Measurements from ENCODE around the gene KCNMB2. TPM values are rescaled to one million over a fixed set of nuclear protein-coding genes. Genes with fewer than 3 reads are reported as not detected.
"Not testable (repeated sequence)": the region's sequence is repeated elsewhere in the genome, so short reads cannot be mapped to it uniquely, and the experiment has no call there.

KCNMB2 gene
- total RNA-seq, 2 donors from 2014 or later = not detected

GRCh38 chr3:178527981-178528380, 8.3 kb upstream of the KCNMB2 start:
- H3K4me1 Mint-ChIP-seq = no peaks in the 10 kb centered on the region
- DNase-seq (no peak), ATAC-seq (no peak)
- no peaks in the 10 kb centered on the region for H3K36me3 Mint-ChIP-seq (ENCODE audit: low read depth)
- H3K27ac Mint-ChIP-seq = no peak overlapping the region
- no peaks in the 10 kb centered on the region for H3K9me3 ChIP-seq (ENCODE audit: control insufficient read depth, low read length, poor library complexity, severe bottlenecking)
- H3K4me3 Mint-ChIP-seq = no peak overlapping the region
- H3K27me3 Mint-ChIP-seq = peaks cover 17% of the 10 kb centered on the region

GRCh38 chr3:178529606-178530225, 6.5 kb upstream of the KCNMB2 start:
- Mint-ChIP-seq H3K27me3 (peaks cover 32% of the 10 kb centered on the region), H3K4me3 (no peak overlapping the region), H3K4me1 (no peaks in the 10 kb centered on the region), H3K36me3 (ENCODE audit: low read depth) (peaks cover 3% of the 10 kb centered on the region), H3K27ac (no peak overlapping the region)
- no peaks in the 10 kb centered on the region for H3K9me3 ChIP-seq (ENCODE audit: control insufficient read depth, low read length, poor library complexity, severe bottlenecking)
- no peak for DNase-seq
- ATAC-seq = no peak

- peaks cover 3% of the 10 kb centered on the region for H3K36me3 Mint-ChIP-seq (ENCODE audit: low read depth)
- no peaks in the 10 kb centered on the region for H3K9me3 ChIP-seq (ENCODE audit: control insufficient read depth, low read length, poor library complexity, severe bottlenecking)
- ATAC-seq (no peak), DNase-seq (no peak)
- H3K27me3 Mint-ChIP-seq = peaks cover 55% of the 10 kb centered on the region
- peaks cover 6% of the 10 kb centered on the region for H3K4me1 Mint-ChIP-seq
- no peak overlapping the region for H3K4me3 Mint-ChIP-seq
- H3K27ac Mint-ChIP-seq = no peak overlapping the region
These were observed 3.8 kb upstream of the KCNMB2 start for GRCh38 chr3:178532476-178532875.

GRCh38 chr3:178537122-178537705, 978 bp downstream of the KCNMB2 start:
- H3K9me3 ChIP-seq (ENCODE audit: control insufficient read depth, low read length, poor library complexity, severe bottlenecking) = no peaks in the 10 kb centered on the region
- Mint-ChIP-seq H3K4me1 (peaks cover 6% of the 10 kb centered on the region), H3K27ac (no peak overlapping the region), H3K36me3 (ENCODE audit: low read depth) (peaks cover 3% of the 10 kb centered on the region), H3K27me3 (peaks cover 76% of the 10 kb centered on the region), H3K4me3 (no peak overlapping the region)
- DNase-seq (no peak), ATAC-seq (no peak)

GRCh38 chr3:178538056-178538455, 1.8 kb downstream of the KCNMB2 start:
- Mint-ChIP-seq H3K27ac (no peak overlapping the region), H3K27me3 (peaks cover 70% of the 10 kb centered on the region), H3K4me3 (no peak overlapping the region), H3K4me1 (peaks cover 6% of the 10 kb centered on the region), H3K36me3 (ENCODE audit: low read depth) (peaks cover 3% of the 10 kb centered on the region)
- DNase-seq = no peak
- no peak for ATAC-seq
- H3K9me3 ChIP-seq (ENCODE audit: control insufficient read depth, low read length, poor library complexity, severe bottlenecking) = no peaks in the 10 kb centered on the region

GRCh38 chr3:178540184-178540583, 3.9 kb downstream of the KCNMB2 start:
- H3K4me1 Mint-ChIP-seq = peaks cover 6% of the 10 kb centered on the region
- no peaks in the 10 kb centered on the region for H3K9me3 ChIP-seq (ENCODE audit: control insufficient read depth, low read length, poor library complexity, severe bottlenecking)
- DNase-seq = no peak
- no peak overlapping the region for H3K4me3 Mint-ChIP-seq
- no peak for ATAC-seq
- no peak overlapping the region for H3K27ac Mint-ChIP-seq
- no peaks in the 10 kb centered on the region for H3K36me3 Mint-ChIP-seq (ENCODE audit: low read depth)
- H3K27me3 Mint-ChIP-seq = peaks cover 67% of the 10 kb centered on the region

GRCh38 chr3:178545337-178545736, 9.1 kb downstream of the KCNMB2 start:
- Mint-ChIP-seq H3K4me3 (no peak overlapping the region), H3K27me3 (peaks cover 32% of the 10 kb centered on the region), H3K36me3 (ENCODE audit: low read depth) (no peaks in the 10 kb centered on the region), H3K27ac (no peak overlapping the region), H3K4me1 (no peaks in the 10 kb centered on the region)
- no peak for ATAC-seq
- H3K9me3 ChIP-seq (ENCODE audit: control insufficient read depth, low read length, poor library complexity, severe bottlenecking) = no peaks in the 10 kb centered on the region
- DNase-seq = no peak

GRCh38 chr3:178546079-178546478, 9.8 kb downstream of the KCNMB2 start:
- no peaks in the 10 kb centered on the region for H3K9me3 ChIP-seq (ENCODE audit: control insufficient read depth, low read length, poor library complexity, severe bottlenecking)
- Mint-ChIP-seq H3K4me3 (no peak overlapping the region), H3K4me1 (no peaks in the 10 kb centered on the region), H3K27me3 (peaks cover 24% of the 10 kb centered on the region), H3K36me3 (ENCODE audit: low read depth) (no peaks in the 10 kb centered on the region), H3K27ac (no peak overlapping the region)
- DNase-seq (no peak), ATAC-seq (no peak)

GRCh38 chr3:178549426-178549825, 13.2 kb downstream of the KCNMB2 start:
- not testable (repeated sequence) for H3K27me3 Mint-ChIP-seq; DNase-seq; H3K9me3 ChIP-seq (ENCODE audit: control insufficient read depth, low read length, poor library complexity, severe bottlenecking); ATAC-seq; H3K4me3 Mint-ChIP-seq; H3K36me3 Mint-ChIP-seq (ENCODE audit: low read depth); H3K4me1 Mint-ChIP-seq; H3K27ac Mint-ChIP-seq

- no peaks in the 10 kb centered on the region for H3K4me1 Mint-ChIP-seq
- DNase-seq (no peak), ATAC-seq (no peak)
- H3K4me3 Mint-ChIP-seq = no peak overlapping the region
- no peaks in the 10 kb centered on the region for H3K36me3 Mint-ChIP-seq (ENCODE audit: low read depth)
- H3K27me3 Mint-ChIP-seq = peaks cover 8% of the 10 kb centered on the region
- H3K27ac Mint-ChIP-seq = no peak overlapping the region
- no peaks in the 10 kb centered on the region for H3K9me3 ChIP-seq (ENCODE audit: control insufficient read depth, low read length, poor library complexity, severe bottlenecking)
These were observed 15.7 kb downstream of the KCNMB2 start for GRCh38 chr3:178551916-178552321.

- Mint-ChIP-seq H3K4me1 (no peaks in the 10 kb centered on the region), H3K36me3 (ENCODE audit: low read depth) (no peaks in the 10 kb centered on the region), H3K4me3 (no peak overlapping the region), H3K27ac (no peak overlapping the region), H3K27me3 (peaks cover 28% of the 10 kb centered on the region)
- H3K9me3 ChIP-seq (ENCODE audit: control insufficient read depth, low read length, poor library complexity, severe bottlenecking) = no peaks in the 10 kb centered on the region
- DNase-seq (no peak), ATAC-seq (no peak)
These were observed 22.4 kb downstream of the KCNMB2 start for GRCh38 chr3:178558637-178559036.

GRCh38 chr3:178560759-178561158, 24.5 kb downstream of the KCNMB2 start:
- no peaks in the 10 kb centered on the region for H3K9me3 ChIP-seq (ENCODE audit: control insufficient read depth, low read length, poor library complexity, severe bottlenecking)
- Mint-ChIP-seq H3K27ac (no peak overlapping the region), H3K4me1 (no peaks in the 10 kb centered on the region), H3K36me3 (ENCODE audit: low read depth) (no peaks in the 10 kb centered on the region), H3K27me3 (peaks cover 21% of the 10 kb centered on the region), H3K4me3 (no peak overlapping the region)
- DNase-seq (no peak), ATAC-seq (no peak)

- DNase-seq (no peak), ATAC-seq (no peak)
- H3K9me3 ChIP-seq (ENCODE audit: control insufficient read depth, low read length, poor library complexity, severe bottlenecking) = no peaks in the 10 kb centered on the region
- Mint-ChIP-seq H3K27ac (no peak overlapping the region), H3K27me3 (peaks cover 21% of the 10 kb centered on the region), H3K36me3 (ENCODE audit: low read depth) (no peaks in the 10 kb centered on the region), H3K4me3 (no peak overlapping the region), H3K4me1 (no peaks in the 10 kb centered on the region)
These were observed 25.0 kb downstream of the KCNMB2 start for GRCh38 chr3:178561239-178561638.
